Erythroblast (primary cell): ENCODE data around the gene ZNF436.

Experiments
- GATA1 ChIP-seq: IDR thresholded peaks from 2 replicates; pipeline ENCODE4 v1.6.1; 2011; ENCODE audit warnings: low read depth, mild to moderate bottlenecking, control low read depth, low read length, moderate library complexity
- POLR2A ChIP-seq: IDR thresholded peaks from 2 replicates; pipeline ENCODE4 v1.6.1; 2011; ENCODE audit warnings: mild to moderate bottlenecking, low read length

GRCh38 chr1:23402286-23403037, 32.8 kb upstream of the ZNF436 start:
- no peak for TF ChIP-seq POLR2A
- no peak for TF ChIP-seq GATA1
